ENCODE data around the gene RAPGEF6. TPM values are rescaled to one million over a fixed set of nuclear protein-coding genes. Genes with fewer than 3 reads are reported as not detected.
"Not testable (repeated sequence)": the region's sequence is repeated elsewhere in the genome, so short reads cannot be mapped to it uniquely, and the experiment has no call there.

Gene RAPGEF6
- total RNA-seq, 1 donor: 15.9 TPM

DNA sequence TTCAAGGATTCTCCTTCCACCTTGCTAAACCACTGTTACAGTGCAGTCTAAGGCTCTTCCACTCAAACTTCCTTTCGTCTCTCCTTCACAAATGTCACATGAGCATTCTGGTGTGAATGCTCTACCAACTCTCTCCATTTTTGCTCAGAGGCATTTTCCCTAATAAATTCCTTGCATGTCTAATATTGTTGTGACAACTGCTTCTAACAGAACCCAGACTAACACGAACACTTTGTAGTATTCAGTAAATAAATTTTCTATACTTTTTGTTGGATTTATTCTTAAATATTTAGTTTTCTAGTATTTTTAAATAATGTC lies 24.0 kb downstream of the RAPGEF6 start:
- no peak for DNase-seq (ENCODE audit: low read depth in 2 of 3, low spot score in 2 of 3)

DNA sequence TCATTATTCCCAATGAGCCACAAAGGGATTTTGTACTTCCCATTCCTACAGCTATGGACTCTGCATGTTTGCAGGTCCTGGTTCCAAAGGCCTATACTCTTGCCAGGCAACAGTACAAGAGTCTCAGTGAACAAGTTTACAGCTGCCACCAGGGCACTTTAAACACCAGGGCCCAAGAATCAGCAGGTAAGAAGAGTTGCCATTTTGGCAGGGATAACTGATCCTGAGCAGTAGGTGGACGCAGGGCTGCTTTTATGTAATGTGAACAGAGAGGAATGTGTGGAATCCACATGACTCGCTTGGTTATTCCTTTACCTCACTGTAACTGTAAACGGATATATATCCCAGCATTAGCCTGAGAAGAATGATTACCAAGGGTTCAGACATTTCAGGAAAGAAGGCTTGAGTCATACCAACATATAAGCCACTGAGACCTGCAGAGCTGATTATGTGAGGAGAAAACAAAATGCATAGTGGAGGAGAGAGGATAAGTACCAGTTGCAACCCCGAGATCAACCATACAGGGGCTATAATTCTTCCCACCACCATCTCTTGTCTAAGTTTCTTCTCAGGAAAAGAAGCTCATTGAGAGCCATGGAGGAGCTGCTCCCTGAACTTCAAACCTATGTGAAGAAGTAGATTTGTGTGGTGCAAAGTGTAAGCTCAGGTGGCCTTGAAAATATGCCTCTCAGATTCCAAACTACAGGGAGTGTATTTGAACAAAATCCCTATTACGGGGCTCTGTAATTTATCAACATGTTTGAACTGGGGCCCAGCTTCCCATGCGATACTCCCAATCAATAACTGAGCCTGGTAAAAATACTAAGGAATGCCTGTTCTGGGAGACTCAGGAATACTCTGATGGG lies 24.6 kb downstream of the RAPGEF6 start:
- DNase-seq (ENCODE audit: low read depth in 2 of 3, low spot score in 2 of 3): no peak

DNA sequence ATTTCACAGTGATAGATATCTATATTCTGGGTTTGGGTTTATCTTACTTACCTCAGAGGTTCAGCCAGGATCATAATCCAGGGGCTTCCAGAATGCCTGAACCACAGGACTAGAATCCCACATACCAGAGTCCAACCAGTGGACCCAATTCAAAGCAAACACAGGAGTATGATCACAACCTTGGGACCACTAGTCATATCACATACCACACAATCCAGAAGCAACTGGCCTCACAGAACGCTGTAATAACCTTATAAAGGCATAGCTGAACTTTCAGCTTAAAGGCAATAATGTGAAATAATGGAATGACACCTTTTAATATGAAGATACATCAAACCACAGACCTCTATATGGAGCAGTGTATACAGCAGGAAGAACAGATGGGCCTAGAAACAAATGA lies 25.3 kb downstream of the RAPGEF6 start:
- no peak for DNase-seq (ENCODE audit: low read depth in 2 of 3, low spot score in 2 of 3)

DNA sequence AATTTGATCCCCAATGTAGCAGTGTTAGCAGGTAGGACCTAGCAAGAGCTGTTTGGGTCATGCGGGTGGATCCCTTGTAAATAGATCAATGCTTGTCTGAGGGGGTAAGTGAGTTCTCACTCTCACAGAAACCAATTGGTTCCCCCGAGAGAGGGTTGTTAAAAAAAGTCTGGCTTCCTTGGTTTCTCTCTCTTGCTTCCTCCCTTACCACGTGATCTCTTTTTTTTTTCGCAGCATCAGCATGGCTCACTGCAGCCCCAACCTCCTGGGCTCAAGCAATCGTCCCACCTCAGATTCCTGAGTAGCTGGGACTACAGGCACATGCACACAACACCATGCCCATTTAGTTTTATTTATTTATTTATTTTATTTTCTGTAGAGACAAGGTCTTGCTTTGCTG lies 26.4 kb downstream of the RAPGEF6 start:
- DNase-seq (ENCODE audit: low read depth in 2 of 3, low spot score in 2 of 3): no peak

DNA sequence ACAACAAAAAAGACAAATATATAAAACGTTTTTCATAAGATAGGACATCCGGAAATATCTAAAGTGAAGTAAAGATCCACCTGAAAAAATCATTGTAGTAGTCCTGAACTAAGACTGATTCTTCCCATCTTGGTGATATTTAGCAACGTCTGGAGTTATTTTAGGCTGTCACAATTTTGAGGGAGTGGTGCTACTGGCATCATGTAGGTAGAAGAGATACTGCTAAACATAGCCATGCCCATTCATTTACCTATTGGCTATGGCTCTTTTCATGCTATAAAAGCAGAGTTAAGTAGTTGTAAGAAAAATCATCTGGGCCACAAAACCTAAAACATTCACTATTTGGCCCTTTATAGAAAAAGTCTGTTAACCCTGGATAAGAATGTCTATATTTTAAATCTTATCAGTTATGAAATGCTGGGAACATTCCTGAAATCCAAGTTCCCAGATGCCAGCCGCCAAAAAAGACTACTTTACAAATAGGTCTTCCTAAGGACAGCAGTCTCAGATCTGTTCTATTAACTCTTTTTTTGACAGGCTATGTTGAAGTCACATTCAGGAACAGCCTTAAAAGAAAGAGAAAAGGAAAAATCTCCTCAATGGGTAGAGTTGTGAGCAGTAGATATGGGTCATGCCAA lies 27.0 kb downstream of the RAPGEF6 start:
- DNase-seq (ENCODE audit: low read depth in 2 of 3, low spot score in 2 of 3): no peak

DNA sequence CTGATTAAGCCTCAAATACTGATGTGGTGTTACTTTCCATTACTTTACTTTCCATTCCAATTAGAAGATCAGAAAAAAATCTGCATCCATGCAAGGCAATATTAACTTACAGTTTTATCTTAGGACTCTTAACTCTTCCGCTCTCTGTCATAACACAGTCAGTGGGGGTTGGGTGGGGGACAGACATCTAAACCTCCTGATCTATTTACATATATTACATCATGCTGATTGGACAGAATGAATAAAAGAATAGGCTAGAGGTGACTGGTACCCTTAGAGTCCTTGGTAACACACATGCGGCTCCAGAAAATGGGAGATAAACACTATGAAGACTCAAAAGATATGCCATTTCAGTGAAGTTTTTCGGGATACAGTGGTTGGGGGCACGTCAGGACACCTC lies 27.6 kb downstream of the RAPGEF6 start:
- DNase-seq (ENCODE audit: low read depth in 2 of 3, low spot score in 2 of 3): no peak

DNA sequence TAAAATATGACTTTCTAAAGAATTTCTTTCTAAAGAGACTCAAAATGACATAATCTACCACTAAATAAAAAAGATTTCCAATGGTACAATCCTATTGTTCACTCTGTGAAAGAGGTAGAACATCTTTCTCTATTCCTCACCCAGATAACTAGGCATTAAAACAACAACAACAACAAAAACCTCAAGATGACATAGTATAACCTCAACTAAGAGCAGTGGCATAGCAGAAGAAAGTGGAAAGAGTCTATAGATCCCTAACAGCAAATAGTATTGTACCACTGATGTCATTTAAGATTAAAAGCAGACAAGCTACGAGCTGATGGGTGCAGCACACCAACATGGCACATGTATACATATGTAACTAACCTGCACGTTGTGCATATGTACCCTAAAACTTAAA lies 29.9 kb downstream of the RAPGEF6 start:
- DNase-seq (ENCODE audit: low read depth in 2 of 3, low spot score in 2 of 3): no peak

DNA sequence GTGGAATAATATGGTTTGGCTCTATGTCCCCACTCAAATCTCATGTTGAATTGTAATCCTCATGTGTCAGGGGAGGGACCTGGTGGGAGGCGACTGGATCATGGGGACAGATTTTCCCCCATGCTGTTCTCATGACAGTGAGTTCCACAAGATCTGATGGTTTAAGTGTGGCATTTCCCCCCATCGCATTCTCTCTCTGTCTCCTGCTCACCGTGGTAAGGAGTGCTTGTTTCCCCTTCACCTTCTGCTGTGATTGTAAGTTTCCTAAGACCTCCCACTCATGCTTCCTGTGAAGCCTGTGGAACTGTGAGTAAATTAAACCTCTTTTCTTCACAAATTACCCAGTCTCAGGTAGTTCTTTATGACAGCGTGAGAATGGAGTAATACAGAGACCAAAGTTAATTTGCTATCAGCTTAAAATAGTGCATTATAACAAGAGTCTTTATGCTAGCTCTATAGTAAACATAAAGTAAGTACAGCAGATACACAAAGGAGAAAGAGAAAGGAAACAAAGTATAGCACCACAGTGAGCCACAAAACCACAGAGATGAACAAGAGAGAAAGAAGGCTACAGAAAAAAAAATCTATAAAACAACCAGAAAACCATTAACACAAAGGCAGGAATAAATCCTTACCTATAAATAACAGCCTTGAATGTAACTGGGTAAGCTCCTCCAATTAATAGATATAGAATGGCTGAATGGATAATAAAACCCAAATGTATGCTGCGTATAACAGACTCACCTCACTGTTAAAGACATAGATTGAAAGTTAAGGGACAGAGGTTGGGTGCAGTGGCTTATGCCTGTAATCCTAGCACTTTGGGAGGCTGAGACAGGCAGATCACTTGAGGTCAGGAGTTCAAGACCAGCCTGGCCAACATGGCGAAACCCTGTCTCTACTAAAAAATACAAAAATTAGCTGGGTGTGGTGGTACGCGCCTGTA lies 39.7 kb downstream of the RAPGEF6 start:
- DNase-seq (ENCODE audit: low read depth in 2 of 3, low spot score in 2 of 3): peak in 2 of 3 donors; percentile 9 to 44

DNA sequence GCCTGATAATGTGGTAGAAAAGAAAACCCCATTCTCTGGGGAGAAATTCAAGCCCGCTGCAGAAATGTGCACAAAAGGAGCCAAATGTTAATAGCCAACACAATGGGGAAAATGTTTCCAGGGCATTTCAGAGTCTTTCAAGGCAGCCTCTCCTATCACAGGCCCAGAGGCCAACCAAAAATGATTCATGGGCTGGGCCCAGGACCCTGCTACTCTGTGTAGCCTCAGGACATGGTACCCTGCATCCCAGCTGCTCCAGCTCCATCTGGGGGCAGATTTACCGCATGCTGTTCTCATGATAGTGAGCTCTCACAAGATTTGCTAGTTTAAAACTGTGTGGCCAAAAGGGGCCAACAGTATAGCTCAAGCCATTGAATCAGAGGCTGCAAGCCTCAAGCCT lies 41.1 kb downstream of the RAPGEF6 start:
- DNase-seq (ENCODE audit: low read depth in 2 of 3, low spot score in 2 of 3): no peak

DNA sequence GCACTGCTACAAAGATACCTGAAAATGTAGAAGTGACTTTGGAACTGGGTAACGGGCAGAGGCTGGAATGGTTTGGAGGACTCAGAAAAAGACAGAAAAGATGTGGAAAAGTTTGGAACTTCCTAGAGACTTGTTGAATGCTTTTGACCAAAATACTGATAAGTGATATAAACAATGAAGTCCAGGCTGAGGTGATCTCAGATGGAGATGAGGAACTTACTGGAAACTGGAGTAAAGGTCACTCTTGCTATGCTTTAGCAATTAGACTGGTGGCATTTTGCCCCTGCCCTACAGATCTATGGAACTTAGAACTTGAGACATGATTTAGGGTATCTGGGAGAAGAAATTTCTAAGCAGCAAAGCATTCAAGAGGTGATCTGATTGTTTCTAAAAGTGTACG lies 41.6 kb downstream of the RAPGEF6 start:
- not testable (repeated sequence) for DNase-seq (ENCODE audit: low read depth in 2 of 3, low spot score in 2 of 3)

DNA sequence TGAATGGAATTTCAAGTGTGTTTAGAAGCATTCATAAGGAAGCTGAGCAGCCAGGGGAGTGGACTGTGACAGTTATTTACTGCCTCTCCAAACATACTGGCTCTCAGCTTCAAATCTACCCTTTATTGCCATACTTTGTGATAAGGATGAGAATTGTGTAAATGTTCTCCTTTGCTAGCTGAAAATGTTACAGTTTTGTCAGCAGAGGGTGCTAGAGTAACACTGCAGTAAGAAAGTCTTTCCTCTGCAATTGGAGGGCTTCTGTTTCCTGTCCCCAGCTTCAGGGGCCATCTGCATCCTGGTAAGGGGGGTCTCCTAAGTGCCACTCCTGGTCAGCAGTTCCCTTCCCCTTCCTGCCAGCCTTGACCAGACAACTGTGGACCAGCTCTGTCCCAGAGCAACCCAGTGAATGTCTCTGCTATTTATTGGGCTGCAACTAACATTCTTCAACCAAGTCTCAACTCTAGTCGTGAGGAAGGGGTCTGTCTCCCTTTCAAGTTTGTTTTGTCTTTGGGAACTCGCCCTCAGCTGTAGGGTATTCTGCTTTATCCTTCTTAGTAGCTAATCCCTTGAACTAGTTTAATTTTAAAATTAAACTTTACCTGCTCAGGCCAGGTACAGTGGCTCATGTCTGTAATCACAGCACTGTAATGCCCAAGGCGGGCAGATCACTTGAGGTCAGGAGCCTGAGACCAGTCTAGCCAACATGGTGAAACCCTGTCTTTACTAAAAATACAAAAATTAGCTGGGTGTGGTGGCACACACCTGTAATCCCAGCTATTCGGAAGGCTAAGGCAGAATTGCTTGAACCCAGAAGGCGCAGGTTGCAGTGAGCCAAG lies 45.3 kb downstream of the RAPGEF6 start:
- DNase-seq (ENCODE audit: low read depth in 2 of 3, low spot score in 2 of 3): peak; percentile 30 to 77 (median 72)

DNA sequence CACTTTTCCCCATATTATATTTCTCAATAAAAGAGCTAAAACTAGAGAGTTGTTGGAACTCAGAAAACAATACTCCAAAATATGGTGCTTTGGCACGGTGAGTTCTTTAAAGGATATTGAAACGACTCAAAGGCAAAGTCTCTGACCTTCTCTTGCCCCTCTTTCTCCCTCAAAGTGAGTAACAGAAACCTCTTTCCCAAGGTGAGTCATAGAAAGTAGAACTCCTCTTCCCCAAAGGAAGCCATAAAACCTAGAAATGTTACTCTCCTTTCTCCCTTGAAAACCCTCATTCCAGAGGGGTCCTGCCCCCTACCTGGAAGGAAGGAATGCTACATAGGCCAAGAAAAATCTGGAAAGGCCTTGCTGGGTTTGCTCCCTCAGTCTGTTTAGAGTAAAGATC lies 47.5 kb downstream of the RAPGEF6 start:
- no peak for DNase-seq (ENCODE audit: low read depth in 2 of 3, low spot score in 2 of 3)

DNA sequence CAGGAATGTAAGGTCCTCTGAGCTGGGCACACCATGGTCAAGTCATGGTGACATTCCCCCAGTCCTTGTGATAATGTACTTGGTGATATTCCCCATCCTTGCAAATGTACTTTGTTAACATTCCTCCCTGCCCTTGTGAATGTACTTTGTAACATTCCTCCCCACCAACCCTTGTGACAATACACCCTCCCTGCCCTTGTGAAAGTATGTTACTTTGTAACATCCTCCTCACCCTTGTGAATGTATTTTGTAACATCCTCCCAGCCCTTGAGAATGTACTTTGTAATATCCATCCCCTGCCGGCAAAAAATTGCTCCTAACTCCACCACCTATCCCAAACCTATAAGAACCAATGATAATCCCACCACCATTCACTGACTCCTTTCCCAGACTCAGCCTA lies 53.3 kb downstream of the RAPGEF6 start:
- no peak for DNase-seq (ENCODE audit: low read depth in 2 of 3, low spot score in 2 of 3)

DNA sequence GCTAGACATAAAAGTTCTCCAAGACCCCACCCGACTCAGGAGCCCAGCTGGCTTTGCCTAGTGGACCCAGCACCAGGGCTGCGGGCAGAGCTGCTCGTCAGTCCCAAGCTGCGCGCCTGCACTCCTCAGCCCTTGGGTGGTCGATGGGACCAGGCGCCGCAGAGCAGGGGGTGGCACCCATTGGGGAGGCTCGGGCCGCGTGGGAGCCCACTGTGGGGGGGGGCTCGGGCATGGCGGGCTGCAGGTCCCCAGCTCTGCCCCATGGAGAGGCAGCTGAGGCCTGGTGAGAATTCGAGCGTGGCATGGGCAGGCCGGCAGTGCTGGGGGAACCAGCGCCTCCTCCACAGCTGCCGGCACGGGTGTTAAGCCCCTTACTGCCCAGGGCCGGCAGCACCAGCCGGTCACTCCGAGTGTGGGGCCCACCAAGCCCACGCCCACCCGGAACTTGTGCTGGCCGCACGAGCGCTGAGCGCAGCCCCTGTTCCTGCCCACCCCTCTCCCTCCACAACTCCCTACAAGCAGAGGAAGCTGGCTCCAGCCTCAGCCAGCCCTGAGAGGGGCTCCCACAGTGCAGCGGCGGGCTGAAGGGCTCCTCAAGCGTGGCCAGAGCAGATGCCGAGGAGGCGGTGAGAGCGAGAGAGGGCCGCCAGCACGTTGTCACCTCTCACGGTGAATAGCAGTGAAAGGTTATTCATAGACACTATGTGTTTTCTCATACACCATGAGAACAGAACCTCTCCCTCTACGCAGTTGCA lies 54.9 kb downstream of the RAPGEF6 start:
- no peak for DNase-seq (ENCODE audit: low read depth in 2 of 3, low spot score in 2 of 3)

DNA sequence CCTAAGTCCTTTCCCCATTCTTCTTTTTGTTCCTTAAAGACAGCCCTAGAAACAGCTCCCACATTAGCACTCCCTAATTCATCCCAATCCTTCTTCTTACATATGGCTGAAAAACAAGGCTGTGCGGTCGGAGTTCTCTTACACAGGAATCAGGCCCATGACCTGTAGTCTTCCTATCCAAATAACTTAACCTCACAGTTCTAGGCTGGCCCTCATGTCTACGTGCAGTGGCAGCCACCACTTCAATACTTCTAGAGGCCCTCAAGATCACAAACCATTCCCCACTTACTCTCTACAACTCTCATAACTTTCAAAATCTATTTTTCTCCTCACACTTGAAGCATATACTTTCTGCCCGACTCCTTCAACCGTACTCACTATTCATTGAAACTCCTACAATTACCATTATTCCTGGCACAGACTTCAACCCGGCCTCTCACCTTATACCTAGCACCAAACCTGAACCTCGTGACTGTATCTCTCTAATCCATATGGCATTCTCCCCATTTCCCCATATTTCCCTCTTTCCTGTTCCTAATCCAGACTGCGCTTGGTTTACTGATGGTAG lies 59.3 kb downstream of the RAPGEF6 start:
- no peak for DNase-seq (ENCODE audit: low read depth in 2 of 3, low spot score in 2 of 3)

DNA sequence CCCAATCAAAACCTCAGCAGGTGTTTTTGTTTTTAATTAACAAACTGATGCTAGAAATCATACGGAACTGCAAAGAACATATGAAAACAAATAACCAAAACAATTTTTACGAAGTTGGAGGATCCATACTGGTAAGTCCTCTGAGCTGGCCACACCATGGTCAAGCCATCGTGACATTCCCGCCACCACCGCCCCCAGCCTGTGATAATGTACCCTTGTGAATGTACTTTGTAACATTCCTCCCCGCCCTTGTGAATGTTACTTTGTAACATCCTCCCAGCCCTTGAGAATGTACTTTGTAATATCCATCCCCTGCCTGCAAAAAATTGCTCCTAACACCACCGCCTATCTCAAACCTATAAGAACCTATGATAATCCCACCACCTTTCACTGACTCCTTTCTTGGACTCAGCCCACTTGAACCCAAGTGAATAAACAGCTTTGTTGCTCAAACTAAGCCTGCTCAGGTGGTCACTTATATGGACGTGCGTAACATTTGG lies 63.3 kb downstream of the RAPGEF6 start:
- DNase-seq (ENCODE audit: low read depth in 2 of 3, low spot score in 2 of 3): no peak

DNA sequence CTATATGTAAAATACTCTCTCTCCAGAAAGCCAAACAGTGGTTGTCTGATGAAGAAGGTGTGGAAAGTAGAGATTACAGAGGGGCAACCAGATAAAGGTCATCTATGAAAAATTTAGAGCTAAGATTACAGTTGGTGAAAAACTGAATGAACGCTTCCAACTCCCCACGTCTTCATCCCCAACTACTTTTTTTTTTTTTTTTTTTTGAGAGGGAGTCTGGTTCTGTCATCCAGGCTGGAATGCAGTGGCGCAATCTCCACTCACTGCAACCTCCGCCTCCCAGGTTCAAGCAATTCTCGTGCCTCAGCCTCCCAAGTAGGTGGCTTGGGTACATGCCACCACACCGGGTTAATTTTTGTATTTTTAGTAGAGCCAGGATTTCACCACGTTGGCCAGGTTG lies 64.3 kb downstream of the RAPGEF6 start:
- no peak for DNase-seq (ENCODE audit: low read depth in 2 of 3, low spot score in 2 of 3)

DNA sequence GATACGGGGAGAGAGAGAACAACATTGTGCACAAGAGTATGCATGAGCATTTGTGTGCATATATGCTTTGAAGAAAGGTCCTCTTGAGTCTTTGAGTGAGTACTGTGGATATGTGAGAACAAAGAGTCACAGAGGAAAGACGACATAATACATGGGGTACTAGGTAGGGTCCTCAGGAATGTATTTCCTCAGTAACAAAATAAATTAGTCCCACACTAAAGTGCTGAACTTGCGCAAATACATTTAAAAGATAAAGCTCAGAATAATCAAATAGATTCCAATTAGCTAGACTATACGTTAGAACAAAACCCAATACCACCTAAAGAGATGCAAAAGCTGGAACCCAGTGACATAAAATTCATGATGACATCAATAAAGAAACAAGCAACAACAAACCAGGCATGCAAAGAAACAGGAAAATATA lies 70.8 kb downstream of the RAPGEF6 start:
- no peak for DNase-seq (ENCODE audit: low read depth in 2 of 3, low spot score in 2 of 3)
